Gastroesophageal sphincter (tissue), 4 donors: ENCODE measurements around the gene TAS1R3. TPM values are rescaled to one million over a fixed set of nuclear protein-coding genes. Genes with fewer than 3 reads are reported as not detected.

Experiments used
- ATAC-seq: fragments of 150-250 bp; one replicate; pipeline ENCODE4 v1.9.1; 2016; ENCODE audit warnings: mild to moderate bottlenecking, moderate library complexity
- H3K27ac ChIP-seq, 4 donors: fragments of 200-600 bp; sonication (generic) in 3 of 4; 1 replicate in 3 of 4; 2 replicates in 1 of 4; pipeline ENCODE4 v1.5.1; 2016 to 2019
- H3K27me3 ChIP-seq: fragments of 200-600 bp; sonication (generic); one replicate; pipeline ENCODE4 v1.5.1; 2019
- H3K36me3 ChIP-seq, 2 donors: fragments of 200-600 bp; sonication (generic); one replicate each; pipeline ENCODE4 v1.5.1; 2019; ENCODE audit warnings: control low read depth in 1 of 2
- H3K4me1 ChIP-seq, 3 donors: fragments of 200-600 bp; sonication (generic); 1 replicate in 2 of 3; 2 replicates in 1 of 3; pipeline ENCODE4 v1.5.1; 2016 to 2019; ENCODE audit warnings: control low read depth in 2 of 3
- H3K4me3 ChIP-seq, 2 donors: fragments of 200-600 bp; sonication (generic); one replicate each; pipeline ENCODE4 v1.5.1; 2019; ENCODE audit warnings: mild to moderate bottlenecking in 1 of 2, moderate library complexity in 1 of 2
- H3K9me3 ChIP-seq, 3 donors: fragments of 200-600 bp; sonication (generic); one replicate each; pipeline ENCODE4 v1.5.1; 2017 to 2019; ENCODE audit warnings: control low read depth in 2 of 3
- CTCF ChIP-seq, 4 experiments: fragments of 200-600 bp in 2 of 4; fragments of 450-650 bp in 2 of 4; sonication (generic) in 1 of 4; IDR thresholded peaks; one replicate each; pipeline ENCODE4 v1.5.1; 2017 to 2019; ENCODE audit warnings: antibody characterized with exemption in 4 of 4, mild to moderate bottlenecking in 2 of 4, moderate library complexity in 2 of 4
- EP300 ChIP-seq: sonication (generic); formaldehyde crosslinking; IDR thresholded peaks from one replicate; pipeline ENCODE4 v1.6.1; 2017; ENCODE audit warnings: antibody characterized with exemption, mild to moderate bottlenecking
- POLR2A ChIP-seq, 2 donors: fragments of 450-650 bp; IDR thresholded peaks; one replicate each; pipeline ENCODE4 v1.6.1; 2017; ENCODE audit warnings: antibody characterized with exemption in 2 of 2, mild to moderate bottlenecking in 2 of 2, moderate library complexity in 1 of 2
- POLR2AphosphoS5 ChIP-seq: sonication (generic); formaldehyde crosslinking; IDR thresholded peaks from one replicate; pipeline ENCODE4 v1.6.1; 2017; ENCODE audit warnings: antibody characterized with exemption
- whole genome bisulfite sequencing, 2 donors: methylation state at CpG; one replicate each; pipeline ENCODE4 v1.1.5; 2018; ENCODE audit warnings: low coverage in 1 of 2; 5-methylcytosine and 5-hydroxymethylcytosine counted together
- total RNA-seq, 4 donors: library from RNA; depleted of rRNA; stranded (reverse); fragments of >200 nt; gene quantifications; one replicate each; pipeline ENCODE4 v1.1.0, GENCODE V29; 2016

TAS1R3 gene
- total RNA-seq, 4 donors from 2014 or later: 0.12 to 0.54 (median 0.40) TPM; not detected in 1

GRCh38 chr1:1337793-1338147 is 6.7 kb downstream of the TAS1R3 start:
- Histone ChIP-seq H3K4me3 (no peak overlapping the region), H3K4me1 (no peaks in the 10 kb centered on the region), H3K9me3 (no peaks in the 10 kb centered on the region), H3K36me3 (peaks cover 0 to 73% of the 10 kb centered on the region in 2 donors), H3K27ac (no peak overlapping the region), H3K27me3 (no peaks in the 10 kb centered on the region)
- 84% methylated on average over 8 of the region's 18 CpGs; no CpG with 5 or more reads in 1 of the 2 donors for WGBS, 2 donors
- TF ChIP-seq POLR2A (IDR thresholded peaks at IDR 0.05): no peak
- no peak for TF ChIP-seq CTCF (IDR thresholded peaks at IDR 0.05)
- no peak for TF ChIP-seq POLR2AphosphoS5
- TF ChIP-seq EP300: no peak
- ATAC-seq: no peak

- peaks cover 0 to 73% of the 10 kb centered on the region in 2 donors for H3K36me3 ChIP-seq
These were observed 7.2 kb downstream of the TAS1R3 start for GRCh38 chr1:1338278-1338677.

GRCh38 chr1:1340185-1340584 is 9.1 kb downstream of the TAS1R3 start:
- Histone ChIP-seq H3K27ac (no peak overlapping the region), H3K27me3 (no peaks in the 10 kb centered on the region), H3K9me3 (no peaks in the 10 kb centered on the region), H3K36me3 (peaks cover 0 to 73% of the 10 kb centered on the region in 2 donors), H3K4me3 (no peak overlapping the region), H3K4me1 (peaks cover 0 to 19% (median 3%) of the 10 kb centered on the region in 3 donors)
- ATAC-seq: no peak
- TF ChIP-seq POLR2AphosphoS5: no peak
- TF ChIP-seq CTCF (IDR thresholded peaks at IDR 0.05): no peak
- no peak for TF ChIP-seq EP300
- TF ChIP-seq POLR2A (IDR thresholded peaks at IDR 0.05): no peak
- WGBS, 2 donors: 93% methylated on average over 6 of the region's 23 CpGs; no CpG with 5 or more reads in 1 of the 2 donors

More at GRCh38 chr1:1338278-1338677, 7.2 kb downstream of the TAS1R3 start:
- H3K4me3 ChIP-seq: no peak overlapping the region
- ATAC-seq: no peak
- TF ChIP-seq POLR2AphosphoS5 (no peak), POLR2A (IDR thresholded peaks at IDR 0.05) (no peak), EP300 (no peak), CTCF (IDR thresholded peaks at IDR 0.05) (no peak)
- no peaks in the 10 kb centered on the region for H3K27me3 ChIP-seq
- no peaks in the 10 kb centered on the region for H3K9me3 ChIP-seq
- H3K4me1 ChIP-seq: no peaks in the 10 kb centered on the region
- H3K27ac ChIP-seq: no peak overlapping the region
- 88% methylated on average over 8 of the region's 36 CpGs; no CpG with 5 or more reads in 1 of the 2 donors for WGBS, 2 donors

GRCh38 chr1:1340791-1341548 is 9.9 kb downstream of the TAS1R3 start:
- H3K27ac ChIP-seq: no peak overlapping the region
- H3K4me1 ChIP-seq: peaks cover 0 to 27% (median 11%) of the 10 kb centered on the region in 3 donors
- 83 to 85% methylated on average over 24 to 30 of the region's 36 CpGs for WGBS, 2 donors
- no peak overlapping the region for H3K4me3 ChIP-seq
- H3K27me3 ChIP-seq: no peaks in the 10 kb centered on the region
- peaks cover 0 to 66% of the 10 kb centered on the region in 2 donors for H3K36me3 ChIP-seq
- no peak for ATAC-seq
- no peak for TF ChIP-seq POLR2AphosphoS5
- TF ChIP-seq CTCF (IDR thresholded peaks at IDR 0.05): no peak
- TF ChIP-seq POLR2A (IDR thresholded peaks at IDR 0.05): no peak
- no peak for TF ChIP-seq EP300
- no peaks in the 10 kb centered on the region for H3K9me3 ChIP-seq

GRCh38 chr1:1341549-1342021 is 10.5 kb downstream of the TAS1R3 start:
- peaks cover 0 to 33% (median 17%) of the 10 kb centered on the region in 3 donors for H3K4me1 ChIP-seq
- 96% methylated on average over 7 of the region's 17 CpGs; no CpG with 5 or more reads in 1 of the 2 donors for WGBS, 2 donors
- peaks cover 0 to 60% of the 10 kb centered on the region in 2 donors for H3K36me3 ChIP-seq
- no peak overlapping the region for H3K4me3 ChIP-seq
- H3K27ac ChIP-seq: no peak overlapping the region
- TF ChIP-seq CTCF (IDR thresholded peaks at IDR 0.05) (no peak), EP300 (no peak), POLR2A (IDR thresholded peaks at IDR 0.05) (no peak), POLR2AphosphoS5 (no peak)
- no peaks in the 10 kb centered on the region for H3K9me3 ChIP-seq
- H3K27me3 ChIP-seq: no peaks in the 10 kb centered on the region
- no peak for ATAC-seq
